Measurements from ENCODE around the gene ZNF598.
A peak's percentile ranks its signal among the peaks of the same experiment; 100 is the strongest.
"Not testable (repeated sequence)": the region's sequence is repeated elsewhere in the genome, so short reads cannot be mapped to it uniquely, and the experiment has no call there.

Gene ZNF598

DNA sequence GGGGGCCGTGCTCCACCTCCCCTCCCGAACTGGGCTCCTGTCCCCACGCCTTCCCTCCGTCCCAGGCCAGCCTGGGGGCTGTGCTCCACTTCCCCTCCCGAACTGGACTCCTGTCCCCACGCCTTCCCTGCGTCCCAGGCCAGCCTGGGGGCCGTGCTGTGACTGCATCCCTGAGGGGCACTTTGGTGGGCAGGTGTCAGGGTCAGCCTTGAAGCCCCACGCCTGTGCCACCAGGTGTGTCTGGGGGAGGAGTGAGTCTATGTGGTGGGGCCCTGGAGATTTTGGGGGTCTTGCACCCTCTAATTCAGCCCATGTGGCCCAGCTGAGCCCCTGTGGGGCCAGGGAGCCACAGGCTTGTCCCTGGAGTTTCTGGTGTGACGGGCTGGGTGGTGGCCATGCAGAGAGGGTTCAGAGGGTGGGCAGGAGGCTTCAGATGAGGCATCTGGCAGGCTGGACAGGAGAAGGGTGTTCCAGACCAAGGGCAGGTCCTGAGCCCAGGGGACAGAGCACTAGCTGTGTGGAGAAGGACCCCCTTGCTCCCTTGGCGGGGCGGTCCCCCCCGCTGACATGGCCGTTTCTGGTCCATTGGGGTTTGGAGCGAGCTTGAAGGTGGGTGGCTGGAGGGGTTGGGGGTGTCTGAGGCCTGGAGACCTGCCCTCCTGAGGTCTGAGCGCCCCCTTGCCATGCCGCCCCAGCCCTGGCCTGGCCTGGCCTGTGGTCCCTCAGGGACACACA, 25.2 kb upstream of the ZNF598 start:
- no peak overlapping the region for H3K4me3 Mint-ChIP-seq
- no peaks in the 10 kb centered on the region for H3K4me1 Mint-ChIP-seq
- peak overlapping the region in 1 of 2 donors; percentile 42 for H3K27ac Mint-ChIP-seq
- H3K9me3 Mint-ChIP-seq: no peaks in the 10 kb centered on the region
- H3K27me3 Mint-ChIP-seq: no peaks in the 10 kb centered on the region
- DNase-seq (no peak), ATAC-seq (no peak)

GRCh38 chr16:2033909-2034695, 24.5 kb upstream of the ZNF598 start:
- H3K27me3 Mint-ChIP-seq, DNase-seq, ATAC-seq, H3K9me3 Mint-ChIP-seq, H3K4me1 Mint-ChIP-seq: not testable (repeated sequence)
- H3K27ac Mint-ChIP-seq: peak overlapping the region in 1 of 2 donors; percentile 89
- H3K4me3 Mint-ChIP-seq: peak overlapping the region; percentile 42 to 74

DNA sequence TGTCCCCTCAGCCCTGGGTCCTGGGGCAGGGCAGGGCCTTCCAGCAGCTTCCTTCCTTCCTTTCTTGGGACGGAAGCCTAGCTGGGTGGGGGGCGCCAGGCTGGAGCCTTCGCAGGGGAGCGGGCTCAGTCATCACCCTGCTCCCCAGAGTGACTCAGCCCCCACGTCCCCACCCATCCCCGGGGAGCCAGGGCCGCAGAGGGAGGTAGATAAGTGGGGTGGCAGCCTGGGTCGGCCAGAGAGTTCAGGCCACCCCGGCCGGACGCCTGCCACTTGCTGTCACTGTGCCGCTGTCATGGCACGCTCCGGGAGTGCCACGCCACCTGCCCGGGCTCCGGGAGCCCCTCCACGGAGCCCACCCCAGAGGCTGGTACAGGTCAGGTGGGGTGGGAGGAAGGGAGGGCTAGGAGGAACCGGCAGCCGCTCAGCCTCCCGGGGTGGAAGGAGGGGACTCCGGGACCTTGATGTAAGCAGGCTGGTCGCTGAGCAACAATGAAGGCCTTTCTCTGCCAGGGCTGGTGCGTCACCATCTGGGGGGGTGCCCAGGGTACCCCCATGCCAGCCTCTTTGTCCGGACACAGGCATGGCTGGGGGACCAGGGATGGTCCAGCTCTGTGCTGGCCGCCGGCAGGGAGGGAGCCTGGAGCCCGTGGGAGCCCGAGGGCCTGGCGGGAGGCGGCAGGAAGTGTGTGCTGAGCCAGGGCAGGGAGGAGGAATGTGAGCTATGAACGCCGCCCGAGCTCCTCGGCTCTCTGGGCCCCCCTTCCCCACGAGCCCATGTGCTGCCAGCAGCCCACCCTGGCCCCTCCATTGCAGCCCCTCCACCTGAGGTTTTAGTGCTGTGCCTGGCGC, 23.7 kb upstream of the ZNF598 start:
- Mint-ChIP-seq H3K9me3 (no peaks in the 10 kb centered on the region), H3K27me3 (peaks cover 2% of the 10 kb centered on the region), H3K27ac (peak overlapping the region in 1 of 2 donors; percentile 89), H3K4me1 (no peaks in the 10 kb centered on the region), H3K4me3 (peak overlapping the region; percentile 42 to 74)
- DNase-seq (no peak), ATAC-seq (peak; percentile 48)

- no peak for DNase-seq
- Mint-ChIP-seq H3K9me3 (no peaks in the 10 kb centered on the region), H3K4me3 (peak overlapping the region; percentile 29 to 74), H3K4me1 (no peaks in the 10 kb centered on the region), H3K27me3 (peaks cover 10% of the 10 kb centered on the region), H3K27ac (peak overlapping the region in 1 of 2 donors; percentile 74)
- ATAC-seq: peak; percentile 31
These were observed 22.9 kb upstream of the ZNF598 start for GRCh38 chr16:2032285-2033056.

GRCh38 chr16:2031081-2031577, 21.5 kb upstream of the ZNF598 start:
- Mint-ChIP-seq H3K27me3 (peaks cover 15% of the 10 kb centered on the region), H3K4me3 (no peak overlapping the region), H3K9me3 (no peaks in the 10 kb centered on the region), H3K4me1 (peaks cover 1% of the 10 kb centered on the region), H3K27ac (no peak overlapping the region)
- DNase-seq (no peak), ATAC-seq (no peak)

- ATAC-seq: no peak
- H3K27ac Mint-ChIP-seq: no peak overlapping the region
- H3K27me3 Mint-ChIP-seq: peaks cover 26% of the 10 kb centered on the region
- H3K4me3 Mint-ChIP-seq: no peak overlapping the region
- DNase-seq: no peak
- H3K4me1 Mint-ChIP-seq: peaks cover 8% of the 10 kb centered on the region
- no peaks in the 10 kb centered on the region for H3K9me3 Mint-ChIP-seq
These were observed 20.4 kb upstream of the ZNF598 start for GRCh38 chr16:2030036-2030435.

DNA sequence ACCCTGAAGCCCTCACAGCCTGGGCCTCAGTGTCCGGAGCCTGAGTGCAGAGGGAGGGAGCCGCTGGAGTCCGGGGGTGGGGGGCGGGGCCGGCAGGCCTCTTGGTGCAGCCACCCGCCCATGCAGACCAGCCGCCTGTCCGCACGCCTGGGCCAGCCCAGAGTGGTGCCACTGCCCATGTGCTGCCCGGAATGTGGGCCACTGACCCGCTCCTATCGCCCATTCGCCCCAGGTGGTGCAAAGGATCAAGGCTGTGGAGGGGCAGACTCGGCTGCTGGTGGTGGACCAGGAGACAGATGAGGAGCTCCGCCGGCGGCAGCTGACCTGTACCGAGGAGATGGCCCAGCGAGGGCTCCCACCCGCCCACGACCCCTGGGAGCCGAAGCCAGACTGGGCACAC, 19.7 kb upstream of the ZNF598 start:
- Mint-ChIP-seq H3K27me3 (peaks cover 29% of the 10 kb centered on the region), H3K4me1 (peaks cover 10% of the 10 kb centered on the region), H3K9me3 (no peaks in the 10 kb centered on the region), H3K4me3 (no peak overlapping the region), H3K27ac (no peak overlapping the region)
- no peak for ATAC-seq
- DNase-seq: no peak

GRCh38 chr16:2028620-2029220, 19.1 kb upstream of the ZNF598 start:
- H3K4me1 Mint-ChIP-seq: peaks cover 15% of the 10 kb centered on the region
- ATAC-seq (no peak), DNase-seq (no peak)
- no peak overlapping the region for H3K27ac Mint-ChIP-seq
- no peak overlapping the region for H3K4me3 Mint-ChIP-seq
- H3K27me3 Mint-ChIP-seq: peaks cover 29% of the 10 kb centered on the region
- H3K9me3 Mint-ChIP-seq: no peaks in the 10 kb centered on the region

DNA sequence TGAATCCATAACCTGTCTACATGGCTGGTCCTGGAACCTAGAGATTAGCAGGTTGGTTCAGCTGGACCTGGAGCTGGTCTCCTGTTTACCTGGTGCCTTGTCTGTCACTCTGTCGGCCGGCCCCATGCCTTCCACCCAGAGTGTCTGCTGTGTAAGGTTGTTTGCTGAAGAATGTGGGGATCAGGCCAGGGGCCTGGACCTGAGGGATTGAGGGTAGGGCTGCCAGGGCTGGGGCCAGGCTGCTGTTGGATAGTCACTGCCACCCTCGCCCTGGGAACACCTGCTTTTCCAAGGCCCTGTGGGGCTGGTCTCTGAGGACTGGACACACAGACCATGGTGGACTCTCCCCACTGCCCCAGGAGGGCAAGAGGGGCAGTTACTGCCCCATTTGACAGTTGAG, 18.5 kb upstream of the ZNF598 start:
- Mint-ChIP-seq H3K9me3 (no peaks in the 10 kb centered on the region), H3K27me3 (peaks cover 29% of the 10 kb centered on the region), H3K4me1 (peaks cover 20% of the 10 kb centered on the region), H3K27ac (no peak overlapping the region), H3K4me3 (no peak overlapping the region)
- DNase-seq (no peak), ATAC-seq (no peak)

DNA sequence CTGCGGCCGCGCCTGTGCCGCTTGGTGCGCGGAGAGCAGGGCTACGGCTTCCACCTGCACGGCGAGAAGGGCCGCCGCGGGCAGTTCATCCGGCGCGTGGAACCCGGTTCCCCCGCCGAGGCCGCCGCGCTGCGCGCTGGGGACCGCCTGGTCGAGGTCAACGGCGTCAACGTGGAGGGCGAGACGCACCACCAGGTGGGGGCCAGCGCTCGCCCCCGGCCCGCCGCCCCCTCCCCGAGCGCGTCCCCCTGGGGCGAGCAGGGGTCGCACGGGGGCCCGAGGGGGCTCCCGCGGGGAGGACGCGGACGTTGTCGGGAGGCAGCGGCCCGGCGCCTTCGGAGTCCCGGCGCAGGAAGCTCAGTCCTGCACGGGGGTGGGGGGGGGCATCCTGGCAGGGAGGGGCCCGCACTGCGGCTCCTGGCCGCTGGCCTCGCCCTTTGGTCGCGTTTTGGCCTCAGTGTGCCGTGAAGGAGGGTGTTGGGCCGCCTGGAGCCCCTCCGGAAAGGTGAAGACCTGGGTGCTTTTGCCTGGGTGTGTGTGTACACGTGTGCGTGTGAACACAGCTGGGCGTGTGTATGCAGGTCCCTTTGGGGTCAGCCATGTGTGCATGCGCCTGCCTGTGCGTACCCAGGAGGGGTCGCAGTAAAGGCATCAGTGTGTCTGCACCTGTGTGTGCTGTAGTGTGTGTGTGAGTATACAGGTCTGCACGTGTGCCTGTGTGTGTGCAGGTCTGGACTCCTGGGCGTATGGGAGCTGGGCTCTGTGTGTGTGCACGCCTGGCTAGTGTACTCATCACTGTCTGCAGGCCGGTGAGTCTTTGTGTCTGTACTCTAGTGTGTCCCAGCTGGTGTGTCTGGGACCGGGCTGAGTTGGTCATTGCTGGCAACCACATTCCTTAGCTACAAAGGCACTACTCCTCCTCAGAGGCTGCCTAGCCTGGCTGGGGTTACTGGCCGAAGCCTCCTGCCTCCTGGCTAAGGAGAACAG, 17.7 kb upstream of the ZNF598 start:
- DNase-seq (no peak), ATAC-seq (peak; percentile 14)
- Mint-ChIP-seq H3K27me3 (peaks cover 37% of the 10 kb centered on the region), H3K9me3 (no peaks in the 10 kb centered on the region), H3K27ac (no peak overlapping the region), H3K4me3 (peak overlapping the region; percentile 62 to 79), H3K4me1 (peaks cover 29% of the 10 kb centered on the region)

- peaks cover 33% of the 10 kb centered on the region for H3K4me1 Mint-ChIP-seq
- ATAC-seq: peak; percentile 3
- H3K9me3 Mint-ChIP-seq: no peaks in the 10 kb centered on the region
- H3K4me3 Mint-ChIP-seq: peak within 1 kb of the TSS; percentile 62 to 79
- H3K27me3 Mint-ChIP-seq: peaks cover 45% of the 10 kb centered on the region
- no peak for DNase-seq
- peak within 1 kb of the TSS in 1 of 2 donors; percentile 91 for H3K27ac Mint-ChIP-seq
These were observed 16.9 kb upstream of the ZNF598 start, which contains the start of gene NHERF2 for GRCh38 chr16:2026461-2027023. Gene NHERF2 (plus strand): TSS chr16:2026902. CDS start chr16:2027006, 104 bp downstream.

DNA sequence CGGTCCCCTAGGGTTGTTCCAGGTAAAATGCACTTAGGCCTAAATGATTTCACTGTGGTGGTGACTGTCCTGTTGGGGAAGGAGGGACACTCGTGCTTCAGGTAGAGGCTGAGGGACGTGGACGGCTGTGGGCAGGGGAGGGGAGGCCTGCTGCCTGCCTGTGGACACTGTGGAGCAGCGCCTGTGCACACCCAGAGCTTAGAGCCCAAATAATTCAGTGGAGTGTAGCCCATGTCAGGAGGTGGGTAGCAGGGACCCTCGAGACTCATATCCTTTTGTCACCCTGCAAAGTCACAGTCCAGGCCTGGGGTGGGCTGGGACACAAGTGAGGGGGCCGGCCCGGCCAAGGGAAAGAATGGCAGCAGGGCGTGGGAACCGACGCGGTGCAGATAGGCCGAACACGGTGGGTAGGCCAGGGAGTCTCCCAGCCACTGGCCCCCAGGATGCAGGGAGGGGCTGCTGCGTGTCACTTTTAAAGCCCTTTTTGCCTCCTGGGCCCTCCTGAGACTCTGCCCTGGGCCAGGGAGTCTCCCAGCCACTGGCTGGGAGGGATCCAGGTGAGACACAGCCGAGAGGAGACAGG, 16.3 kb upstream of the ZNF598 start:
- DNase-seq: no peak
- peaks cover 39% of the 10 kb centered on the region for H3K4me1 Mint-ChIP-seq
- no peak for ATAC-seq
- no peaks in the 10 kb centered on the region for H3K9me3 Mint-ChIP-seq
- peak overlapping the region; percentile 32 to 74 for H3K4me3 Mint-ChIP-seq
- peaks cover 51% of the 10 kb centered on the region for H3K27me3 Mint-ChIP-seq
- peak overlapping the region in 1 of 2 donors; percentile 91 for H3K27ac Mint-ChIP-seq

GRCh38 chr16:2025251-2025650, 15.6 kb upstream of the ZNF598 start:
- Mint-ChIP-seq H3K9me3 (no peaks in the 10 kb centered on the region), H3K27ac (peak overlapping the region in 1 of 2 donors; percentile 84), H3K27me3 (peaks cover 58% of the 10 kb centered on the region), H3K4me3 (peak overlapping the region in 1 of 2 donors; percentile 74), H3K4me1 (peaks cover 46% of the 10 kb centered on the region)
- ATAC-seq (no peak), DNase-seq (no peak)

All from stimulated activated naive CD8-positive, alpha-beta T cell treated with anti-CD3 and anti-CD28 coated beads, Interleukin-15, amount 100 ng/mL, for 72 hours (primary cell).